ENCODE results near the gene AMN1. TPM values are rescaled to one million over a fixed set of nuclear protein-coding genes. Genes with fewer than 3 reads are reported as not detected.

AMN1 gene
- total and polyA plus RNA-seq, 2 of the 13 experiments (the other 11 are each of a cell fraction or from before 2014, with no cell fraction given) = 7.5 to 26.5 TPM

DNA sequence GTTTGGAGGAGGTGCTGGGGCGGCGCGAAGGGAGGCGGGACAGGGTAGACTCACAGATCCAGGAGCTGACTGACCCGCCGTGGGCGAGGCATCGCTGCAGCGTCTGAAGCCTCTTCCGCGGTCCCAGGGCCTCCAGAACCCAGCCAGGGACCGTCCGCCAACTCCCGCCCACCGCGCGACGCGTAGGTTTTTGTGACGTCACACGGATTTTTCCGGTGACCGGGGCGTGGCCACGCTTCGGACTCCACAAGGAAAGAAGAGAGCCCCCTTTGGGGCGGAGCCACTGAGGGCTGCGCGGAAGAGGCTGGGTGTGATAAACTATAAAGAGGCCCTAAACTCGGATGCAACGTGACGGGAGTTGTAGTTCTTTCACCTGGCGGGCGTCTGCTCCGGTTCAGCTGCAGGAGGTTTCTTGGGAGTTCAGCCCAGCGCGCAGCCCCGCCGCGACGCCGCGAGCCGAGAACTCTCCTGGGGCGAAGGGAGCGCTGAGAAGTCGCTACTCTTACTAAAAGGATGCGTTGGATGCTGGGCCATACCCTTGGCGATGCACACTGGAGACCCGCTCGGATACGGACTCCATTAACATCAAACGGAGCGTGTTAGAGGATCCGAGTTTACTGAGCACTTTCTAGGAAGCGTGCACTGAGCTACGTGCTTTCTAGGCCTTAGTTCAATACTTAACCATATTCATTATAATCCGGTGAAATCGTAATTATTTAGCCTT is at the start of gene AMN1 (continued):
- TF ChIP-seq, protein P1, sequence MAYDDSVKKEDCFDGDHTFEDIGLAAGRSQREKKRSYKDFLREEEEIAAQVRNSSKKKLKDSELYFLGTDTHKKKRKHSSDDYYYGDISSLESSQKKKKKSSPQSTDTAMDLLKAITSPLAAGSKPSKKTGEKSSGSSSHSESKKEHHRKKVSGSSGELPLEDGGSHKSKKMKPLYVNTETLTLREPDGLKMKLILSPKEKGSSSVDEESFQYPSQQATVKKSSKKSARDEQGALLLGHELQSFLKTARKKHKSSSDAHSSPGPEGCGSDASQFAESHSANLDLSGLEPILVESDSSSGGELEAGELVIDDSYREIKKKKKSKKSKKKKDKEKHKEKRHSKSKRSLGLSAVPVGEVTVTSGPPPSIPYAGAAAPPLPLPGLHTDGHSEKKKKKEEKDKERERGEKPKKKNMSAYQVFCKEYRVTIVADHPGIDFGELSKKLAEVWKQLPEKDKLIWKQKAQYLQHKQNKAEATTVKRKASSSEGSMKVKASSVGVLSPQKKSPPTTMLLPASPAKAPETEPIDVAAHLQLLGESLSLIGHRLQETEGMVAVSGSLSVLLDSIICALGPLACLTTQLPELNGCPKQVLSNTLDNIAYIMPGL (CRISPR knock-in tag; IDR thresholded peaks at IDR 0.05; ENCODE audit: borderline replicate concordance in 1 of 2, low read depth in 1 of 2) = peak; percentile 43 to 49; a peak in 3 of 4 replicates
- TF ChIP-seq ZNF564 (CRISPR knock-in tag; IDR thresholded peaks at IDR 0.05) = peak; percentile 62; the same call in 1 of the 2 replicates
- TF ChIP-seq, protein P2, sequence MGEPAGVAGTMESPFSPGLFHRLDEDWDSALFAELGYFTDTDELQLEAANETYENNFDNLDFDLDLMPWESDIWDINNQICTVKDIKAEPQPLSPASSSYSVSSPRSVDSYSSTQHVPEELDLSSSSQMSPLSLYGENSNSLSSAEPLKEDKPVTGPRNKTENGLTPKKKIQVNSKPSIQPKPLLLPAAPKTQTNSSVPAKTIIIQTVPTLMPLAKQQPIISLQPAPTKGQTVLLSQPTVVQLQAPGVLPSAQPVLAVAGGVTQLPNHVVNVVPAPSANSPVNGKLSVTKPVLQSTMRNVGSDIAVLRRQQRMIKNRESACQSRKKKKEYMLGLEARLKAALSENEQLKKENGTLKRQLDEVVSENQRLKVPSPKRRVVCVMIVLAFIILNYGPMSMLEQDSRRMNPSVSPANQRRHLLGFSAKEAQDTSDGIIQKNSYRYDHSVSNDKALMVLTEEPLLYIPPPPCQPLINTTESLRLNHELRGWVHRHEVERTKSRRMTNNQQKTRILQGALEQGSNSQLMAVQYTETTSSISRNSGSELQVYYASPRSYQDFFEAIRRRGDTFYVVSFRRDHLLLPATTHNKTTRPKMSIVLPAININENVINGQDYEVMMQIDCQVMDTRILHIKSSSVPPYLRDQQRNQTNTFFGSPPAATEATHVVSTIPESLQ (CRISPR knock-in tag; conservative IDR thresholded peaks at IDR 0.05) = no peak
- TF ChIP-seq, protein P3, sequence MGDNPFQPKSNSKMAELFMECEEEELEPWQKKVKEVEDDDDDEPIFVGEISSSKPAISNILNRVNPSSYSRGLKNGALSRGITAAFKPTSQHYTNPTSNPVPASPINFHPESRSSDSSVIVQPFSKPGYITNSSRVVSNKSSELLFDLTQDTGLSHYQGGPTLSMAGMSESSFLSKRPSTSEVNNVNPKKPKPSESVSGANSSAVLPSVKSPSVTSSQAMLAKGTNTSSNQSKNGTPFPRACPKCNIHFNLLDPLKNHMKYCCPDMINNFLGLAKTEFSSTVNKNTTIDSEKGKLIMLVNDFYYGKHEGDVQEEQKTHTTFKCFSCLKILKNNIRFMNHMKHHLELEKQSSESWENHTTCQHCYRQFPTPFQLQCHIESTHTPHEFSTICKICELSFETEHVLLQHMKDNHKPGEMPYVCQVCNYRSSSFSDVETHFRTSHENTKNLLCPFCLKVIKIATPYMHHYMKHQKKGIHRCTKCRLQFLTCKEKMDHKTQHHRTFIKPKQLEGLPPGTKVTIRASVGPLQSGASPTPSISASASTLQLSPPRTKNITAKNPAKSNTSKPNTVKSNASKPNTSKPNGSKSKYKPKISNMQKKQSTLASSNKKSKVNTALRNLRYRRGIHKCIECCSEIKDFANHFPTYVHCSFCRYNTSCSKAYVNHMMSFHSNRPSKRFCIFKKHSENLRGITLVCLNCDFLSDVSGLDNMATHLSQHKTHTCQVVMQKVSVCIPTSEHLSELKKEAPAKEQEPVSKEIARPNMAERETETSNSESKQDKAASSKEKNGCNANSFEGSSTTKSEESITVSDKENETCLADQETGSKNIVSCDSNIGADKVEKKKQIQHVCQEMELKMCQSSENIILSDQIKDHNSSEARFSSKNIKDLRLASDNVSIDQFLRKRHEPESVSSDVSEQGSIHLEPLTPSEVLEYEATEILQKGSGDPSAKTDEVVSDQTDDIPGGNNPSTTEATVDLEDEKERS (CRISPR knock-in tag; IDR thresholded peaks at IDR 0.05) = peak; percentile 71; the same call in 1 of the 2 replicates
- TF ChIP-seq RXRA (CRISPR knock-in tag; IDR thresholded peaks at IDR 0.05) = peak; percentile 41; the same call in 1 of the 2 replicates
- TF ChIP-seq ZBTB8A (CRISPR knock-in tag; IDR thresholded peaks at IDR 0.05; ENCODE audit: borderline replicate concordance, low read depth) = peak; percentile 96
- TF ChIP-seq BORCS8-MEF2B (CRISPR knock-in tag; IDR thresholded peaks at IDR 0.05) = peak; percentile 60
- TF ChIP-seq XRCC5 (optimal IDR thresholded peaks at IDR 0.05; ENCODE audit: low read length) = peak; percentile 74
- TF ChIP-seq, protein P4, sequence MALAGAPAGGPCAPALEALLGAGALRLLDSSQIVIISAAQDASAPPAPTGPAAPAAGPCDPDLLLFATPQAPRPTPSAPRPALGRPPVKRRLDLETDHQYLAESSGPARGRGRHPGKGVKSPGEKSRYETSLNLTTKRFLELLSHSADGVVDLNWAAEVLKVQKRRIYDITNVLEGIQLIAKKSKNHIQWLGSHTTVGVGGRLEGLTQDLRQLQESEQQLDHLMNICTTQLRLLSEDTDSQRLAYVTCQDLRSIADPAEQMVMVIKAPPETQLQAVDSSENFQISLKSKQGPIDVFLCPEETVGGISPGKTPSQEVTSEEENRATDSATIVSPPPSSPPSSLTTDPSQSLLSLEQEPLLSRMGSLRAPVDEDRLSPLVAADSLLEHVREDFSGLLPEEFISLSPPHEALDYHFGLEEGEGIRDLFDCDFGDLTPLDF (CRISPR knock-in tag; IDR thresholded peaks at IDR 0.05) = peak; percentile 42; the same call in 1 of the 2 replicates
- TF ChIP-seq ZNF121 (CRISPR knock-in tag; IDR thresholded peaks at IDR 0.05) = peak; percentile 87
- peak; percentile 34; the same call in 1 of the 2 replicates for TF ChIP-seq PRDM10 (CRISPR knock-in tag; IDR thresholded peaks at IDR 0.05; ENCODE audit: low read depth)
- 0 out of 2 replicates have a peak, but pooled peaks have one; percentile 48 for TF ChIP-seq ZNF878 (CRISPR knock-in tag; IDR thresholded peaks at IDR 0.05)
- TF ChIP-seq SALL1 (CRISPR knock-in tag; IDR thresholded peaks at IDR 0.05) = peak; percentile 89
- 0 out of 2 replicates have a peak, but pooled peaks have one; percentile 35 for TF ChIP-seq HIVEP1 (CRISPR knock-in tag; IDR thresholded peaks at IDR 0.05)

Measured in HepG2 (cell line).